Stimulated activated CD8-positive, alpha-beta memory T cell treated with anti-CD3 and anti-CD28 coated beads, Interleukin-12 subunit alpha, Interleukin-12 subunit beta, amount 100 ng/mL, for 24 hours (primary cell): ENCODE results near the gene USH1G.

ENCODE experiments used
- DNase-seq: peaks from one replicate; pipeline ENCODE4 v3.0.0-alpha.2; 2020; ENCODE audit errors: extremely low read depth

The USH1G gene

GRCh38 chr17:74954115-74954514 lies 31.1 kb upstream of the USH1G start:
- no peak for DNase-seq

GRCh38 chr17:74953134-74953687 lies 30.2 kb upstream of the USH1G start:
- DNase-seq = no peak

GRCh38 chr17:74952431-74953133 lies 29.5 kb upstream of the USH1G start:
- no peak for DNase-seq

DNA sequence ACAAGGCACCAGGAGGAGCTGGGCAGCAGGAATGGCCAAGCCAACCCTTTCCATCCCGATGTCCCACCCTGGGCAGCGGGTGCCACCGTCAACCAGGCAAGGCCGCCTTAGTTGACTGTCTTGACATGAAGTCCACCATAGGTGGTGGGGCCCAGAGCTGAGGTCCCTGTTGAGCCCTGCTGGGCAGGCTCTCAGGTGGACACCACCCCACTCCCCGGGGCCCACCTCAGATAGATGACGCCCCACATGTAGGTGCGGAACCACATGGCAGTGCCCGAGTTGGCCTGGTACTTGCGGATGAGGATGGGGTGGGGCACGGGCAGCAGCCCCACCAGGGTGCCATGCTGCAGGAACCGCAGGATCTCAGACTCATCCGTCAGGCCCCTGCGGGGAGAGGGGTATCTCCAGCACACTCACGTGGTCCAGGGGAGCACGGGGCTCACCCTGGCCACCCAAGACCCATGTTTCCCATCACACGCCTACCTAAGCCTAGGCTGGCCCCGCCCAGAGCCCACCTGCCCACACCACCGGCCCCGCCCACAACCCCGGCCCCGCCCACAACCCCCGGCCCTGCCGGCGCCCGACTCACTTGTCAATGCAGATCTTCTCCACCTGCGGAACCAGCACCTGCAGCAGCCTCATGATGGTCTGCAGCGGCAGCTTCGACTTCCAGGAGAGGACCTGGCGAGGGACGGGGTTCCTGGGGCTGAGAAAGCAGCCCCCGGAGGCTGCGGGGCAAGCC lies 28.8 kb upstream of the USH1G start:
- DNase-seq = no peak

- no peak for DNase-seq
Measured at GRCh38 chr17:74951065-74951464, 28.0 kb upstream of the USH1G start.

- no peak for DNase-seq
Measured at GRCh38 chr17:74950207-74950606, 27.2 kb upstream of the USH1G start.

- no peak for DNase-seq
Measured at GRCh38 chr17:74949455-74950115, 26.5 kb upstream of the USH1G start.

- DNase-seq = no peak
Measured at GRCh38 chr17:74947041-74947754, 24.1 kb upstream of the USH1G start.

DNA sequence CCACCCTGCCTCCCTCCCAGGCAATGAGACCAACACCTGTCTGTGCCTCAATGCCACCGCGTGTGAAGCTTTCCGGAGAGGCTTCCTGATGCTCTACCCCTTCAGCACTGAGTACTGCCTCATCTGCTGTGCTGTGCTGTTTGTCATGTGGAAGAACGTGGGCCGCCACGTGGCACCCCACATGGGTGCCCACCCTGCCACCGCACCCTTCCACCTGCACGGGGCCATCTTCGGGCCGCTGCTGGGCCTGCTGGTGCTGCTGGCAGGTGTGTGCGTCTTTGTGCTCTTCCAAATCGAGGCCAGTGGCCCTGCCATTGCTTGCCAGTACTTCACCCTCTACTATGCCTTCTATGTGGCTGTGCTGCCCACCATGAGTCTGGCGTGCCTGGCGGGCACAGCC lies 23.6 kb upstream of the USH1G start:
- no peak for DNase-seq

- no peak for DNase-seq
Measured at GRCh38 chr17:74945543-74945942, 22.5 kb upstream of the USH1G start.

DNA sequence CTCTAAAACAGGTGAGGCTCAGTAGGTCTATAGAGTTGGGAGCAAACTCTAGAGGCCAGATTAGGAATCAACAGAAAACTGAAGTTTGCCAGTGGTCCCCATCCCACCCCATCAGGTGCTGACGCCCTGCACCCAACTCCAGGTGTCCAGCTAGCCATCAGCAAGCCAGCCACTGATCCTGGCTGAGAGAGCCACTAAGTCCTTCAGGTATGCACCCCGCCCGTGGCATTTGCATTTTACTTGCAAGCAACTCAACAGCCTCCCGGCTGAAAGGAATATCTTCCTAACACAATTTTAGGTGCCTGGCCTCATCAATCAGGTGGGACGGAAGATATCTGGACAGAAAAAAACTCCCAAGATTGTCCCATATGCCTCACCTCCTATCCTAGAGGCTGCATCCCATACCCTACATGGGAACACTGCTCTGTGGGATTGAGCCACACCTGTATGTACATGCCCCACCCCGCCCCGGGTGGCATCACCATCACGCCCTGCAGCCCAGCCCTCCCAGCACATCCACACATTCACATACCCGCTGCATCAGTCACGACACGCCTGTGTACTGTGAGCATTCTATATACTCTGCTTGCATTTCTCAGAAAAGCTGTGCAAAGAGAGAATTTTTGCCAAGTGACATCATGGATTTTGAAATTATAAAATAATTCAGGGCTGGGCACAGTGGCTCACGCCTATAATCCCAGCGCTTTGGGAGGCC lies 20.9 kb upstream of the USH1G start:
- DNase-seq = no peak

- no peak for DNase-seq
Measured at GRCh38 chr17:74941128-74941725, 18.2 kb upstream of the USH1G start.

GRCh38 chr17:74939534-74939933 lies 16.5 kb upstream of the USH1G start:
- no peak for DNase-seq

GRCh38 chr17:74938194-74938950 lies 15.3 kb upstream of the USH1G start:
- DNase-seq = no peak

- DNase-seq = no peak
Measured at GRCh38 chr17:74937064-74938051, 14.3 kb upstream of the USH1G start.

- no peak for DNase-seq
Measured at GRCh38 chr17:74936470-74936799, 13.4 kb upstream of the USH1G start.

GRCh38 chr17:74935585-74936469 lies 12.8 kb upstream of the USH1G start, which contains the start of gene OTOP3:
Gene OTOP3 (plus strand): TSS chr17:74935898. CDS start chr17:74935922, 24 bp downstream.
- no peak for DNase-seq

- DNase-seq = no peak
Measured at GRCh38 chr17:74935048-74935447, 12.0 kb upstream of the USH1G start.
